SJCRH30 (cell line): ENCODE data around the gene AS3MT. TPM values are rescaled to one million over a fixed set of nuclear protein-coding genes. Genes with fewer than 3 reads are reported as not detected.
A peak's percentile ranks its signal among the peaks of the same experiment; 100 is the strongest.
"Not testable (repeated sequence)": the region's sequence is repeated elsewhere in the genome, so short reads cannot be mapped to it uniquely, and the experiment has no call there.

Experiments
- DNase-seq, 2 experiments: peaks; one replicate each; pipeline ENCODE4 v3.0.0-alpha.2; 2015 to 2020
- H3K27ac ChIP-seq: fragments of 250-450 bp; sonication (Bioruptor Pico); 2 replicates; pipeline ENCODE4 v1.5.1; 2020; ENCODE audit warnings: mild to moderate bottlenecking, moderate library complexity
- H3K27me3 ChIP-seq: fragments of 250-450 bp; sonication (Bioruptor Pico); 2 replicates; pipeline ENCODE4 v1.5.1; 2020; ENCODE audit warnings: mild to moderate bottlenecking, moderate library complexity
- H3K36me3 ChIP-seq: fragments of 250-450 bp; sonication (Bioruptor Pico); 2 replicates; pipeline ENCODE4 v1.5.1; 2020; ENCODE audit warnings: mild to moderate bottlenecking, moderate library complexity
- H3K4me1 ChIP-seq: fragments of 250-450 bp; sonication (Bioruptor Pico); 2 replicates; pipeline ENCODE4 v1.5.1; 2020; ENCODE audit warnings: mild to moderate bottlenecking, moderate library complexity
- H3K4me3 ChIP-seq: fragments of 250-450 bp; sonication (Bioruptor Pico); 2 replicates; pipeline ENCODE4 v1.5.1; 2020; ENCODE audit warnings: mild to moderate bottlenecking, moderate library complexity
- H3K9me3 ChIP-seq: fragments of 250-450 bp; sonication (Bioruptor Pico); replicated peaks from 2 replicates; pipeline ENCODE4 v1.5.1; 2020; ENCODE audit warnings: mild to moderate bottlenecking, moderate library complexity
- total RNA-seq: library from RNA; depleted of rRNA; stranded (reverse); fragments of >200 nt; shearing (Covaris generic); gene quantifications from 2 replicates; pipeline ENCODE4 v1.2.3, GENCODE V29; 2014; rRNA removed

AS3MT gene, protein sequence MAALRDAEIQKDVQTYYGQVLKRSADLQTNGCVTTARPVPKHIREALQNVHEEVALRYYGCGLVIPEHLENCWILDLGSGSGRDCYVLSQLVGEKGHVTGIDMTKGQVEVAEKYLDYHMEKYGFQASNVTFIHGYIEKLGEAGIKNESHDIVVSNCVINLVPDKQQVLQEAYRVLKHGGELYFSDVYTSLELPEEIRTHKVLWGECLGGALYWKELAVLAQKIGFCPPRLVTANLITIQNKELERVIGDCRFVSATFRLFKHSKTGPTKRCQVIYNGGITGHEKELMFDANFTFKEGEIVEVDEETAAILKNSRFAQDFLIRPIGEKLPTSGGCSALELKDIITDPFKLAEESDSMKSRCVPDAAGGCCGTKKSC
- total RNA-seq = 13.7 and 14.8 TPM in 2 replicates

DNA sequence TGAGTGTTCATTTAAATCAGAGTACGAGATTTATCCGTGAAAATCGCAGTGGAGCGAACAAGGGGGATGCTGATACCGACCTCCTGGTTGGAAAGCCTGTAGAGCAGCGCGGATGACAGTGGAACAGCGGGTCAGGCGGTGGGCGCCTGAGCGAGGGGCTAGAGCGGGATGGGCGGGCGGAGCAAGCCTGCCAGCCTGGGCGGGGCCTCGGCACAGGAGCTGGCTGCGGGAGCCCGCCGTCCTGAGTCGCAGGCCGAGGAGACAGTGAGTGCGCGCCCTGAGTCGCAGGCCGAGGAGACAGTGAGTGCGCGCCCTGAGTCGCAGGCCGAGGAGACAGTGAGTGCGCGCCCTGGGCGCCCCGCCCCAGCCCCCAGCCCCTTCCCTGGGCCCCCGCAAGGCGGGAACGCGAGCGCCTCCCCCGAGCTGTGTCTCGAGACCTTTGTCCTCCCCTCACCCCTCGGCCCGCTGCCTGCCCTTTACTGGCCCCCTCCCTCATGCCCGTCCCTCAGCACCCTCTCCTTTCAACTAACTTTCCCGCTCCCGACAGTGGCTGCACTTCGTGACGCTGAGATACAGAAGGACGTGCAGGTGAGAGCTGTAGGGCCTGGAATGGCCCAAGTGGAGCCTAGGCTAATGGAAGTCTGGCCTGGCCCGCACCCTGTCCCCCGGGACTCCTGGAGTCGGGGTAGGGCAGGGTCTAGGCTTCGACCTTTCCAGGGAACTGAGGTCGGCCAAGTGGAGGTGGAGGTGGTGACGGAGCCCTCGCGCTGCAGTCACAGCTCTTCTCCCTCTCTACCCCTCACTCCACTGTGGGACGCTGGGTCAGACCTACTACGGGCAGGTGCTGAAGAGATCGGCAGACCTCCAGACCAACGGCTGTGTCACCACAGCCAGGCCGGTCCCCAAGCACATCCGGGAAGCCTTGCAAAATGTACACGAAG lies at the start of gene AS3MT:
Gene AS3MT, plus strand, starts transcription at position 213 of the 941 bp plus-strand sequence. Its CDS starts 123 bp downstream, at position 336.
- Histone ChIP-seq H3K27ac (peak within 1 kb of the TSS; percentile 33), H3K4me1 (peaks cover 8% of the 10 kb centered on the region)
- DNase-seq = peak; percentile 81 to 83

DNA sequence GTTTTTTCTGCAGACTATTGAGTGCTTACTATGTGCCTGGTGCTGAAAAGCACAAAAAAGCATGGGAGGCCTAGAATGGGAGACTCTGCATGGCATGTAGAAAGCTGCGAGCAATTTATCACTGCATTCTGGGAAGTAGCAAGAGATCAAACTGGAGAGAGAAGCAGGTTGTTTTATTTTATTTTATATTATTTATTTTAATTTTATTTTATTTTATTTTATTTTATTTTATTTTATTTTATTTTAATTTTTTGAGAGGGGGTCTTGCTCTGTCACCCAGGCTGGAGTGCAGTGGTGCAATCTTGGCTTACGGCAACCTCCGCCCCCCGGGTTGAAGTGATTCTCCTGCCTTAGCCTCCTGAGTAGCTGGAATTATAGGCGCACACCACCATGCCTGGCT lies 49.3 kb upstream of the AS3MT start:
- not testable (repeated sequence) for H3K4me3 ChIP-seq, H3K4me1 ChIP-seq, H3K27ac ChIP-seq, H3K27me3 ChIP-seq, H3K36me3 ChIP-seq, DNase-seq, H3K9me3 ChIP-seq

More for the DNA sequence above, at the start of gene AS3MT:
- Histone ChIP-seq H3K4me3 (peak within 1 kb of the TSS; percentile 58), H3K36me3 (no peaks in the 10 kb centered on the region), H3K9me3 (no peaks in the 10 kb centered on the region), H3K27me3 (no peaks in the 10 kb centered on the region)

DNA sequence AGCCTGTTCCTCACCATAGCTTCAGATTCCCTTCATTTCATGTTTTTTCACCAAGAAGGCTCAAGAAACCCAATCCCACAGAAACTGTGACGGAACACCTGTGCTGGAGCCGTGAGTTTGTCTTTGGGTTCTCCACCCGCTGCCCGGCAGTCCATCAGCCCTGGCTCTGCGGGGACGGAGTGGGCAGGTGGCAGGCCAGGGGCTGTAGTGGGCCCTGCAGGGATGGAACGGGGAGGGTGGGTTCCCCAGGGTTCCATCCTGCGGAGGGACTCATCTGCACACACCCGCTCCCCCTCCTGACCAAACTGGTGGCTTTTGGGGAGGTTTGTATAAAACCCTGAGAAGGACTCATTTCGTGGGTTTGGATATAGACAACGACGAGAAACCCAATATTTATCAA lies 47.0 kb upstream of the AS3MT start:
- H3K27ac ChIP-seq = no peak overlapping the region
- no peaks in the 10 kb centered on the region for H3K27me3 ChIP-seq
- H3K4me3 ChIP-seq = no peak overlapping the region
- H3K4me1 ChIP-seq = no peaks in the 10 kb centered on the region
- H3K36me3 ChIP-seq = no peaks in the 10 kb centered on the region
- DNase-seq = no peak
- peaks cover 3% of the 10 kb centered on the region; the same call in 1 of the 2 replicates for H3K9me3 ChIP-seq

DNA sequence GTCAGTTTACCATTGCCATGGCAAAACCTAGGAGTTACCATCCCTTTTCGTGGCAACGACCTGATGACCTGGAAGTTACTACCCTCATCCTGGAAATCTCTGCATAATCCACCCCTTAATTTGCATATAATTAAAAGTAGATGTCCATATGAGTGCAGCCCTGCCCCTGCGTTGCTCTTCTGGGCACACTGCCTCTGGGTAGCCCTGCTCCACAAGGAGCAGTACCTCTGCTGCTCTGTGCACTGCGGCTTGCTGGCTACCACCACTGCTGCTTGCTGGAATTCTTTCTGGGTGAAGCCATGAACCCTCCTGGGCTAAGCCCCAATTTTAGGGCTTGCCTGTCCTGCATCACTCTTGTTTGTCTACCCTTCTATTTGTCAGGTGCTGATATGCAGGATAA lies 44.6 kb upstream of the AS3MT start:
- H3K4me1 ChIP-seq = no peaks in the 10 kb centered on the region

DNA sequence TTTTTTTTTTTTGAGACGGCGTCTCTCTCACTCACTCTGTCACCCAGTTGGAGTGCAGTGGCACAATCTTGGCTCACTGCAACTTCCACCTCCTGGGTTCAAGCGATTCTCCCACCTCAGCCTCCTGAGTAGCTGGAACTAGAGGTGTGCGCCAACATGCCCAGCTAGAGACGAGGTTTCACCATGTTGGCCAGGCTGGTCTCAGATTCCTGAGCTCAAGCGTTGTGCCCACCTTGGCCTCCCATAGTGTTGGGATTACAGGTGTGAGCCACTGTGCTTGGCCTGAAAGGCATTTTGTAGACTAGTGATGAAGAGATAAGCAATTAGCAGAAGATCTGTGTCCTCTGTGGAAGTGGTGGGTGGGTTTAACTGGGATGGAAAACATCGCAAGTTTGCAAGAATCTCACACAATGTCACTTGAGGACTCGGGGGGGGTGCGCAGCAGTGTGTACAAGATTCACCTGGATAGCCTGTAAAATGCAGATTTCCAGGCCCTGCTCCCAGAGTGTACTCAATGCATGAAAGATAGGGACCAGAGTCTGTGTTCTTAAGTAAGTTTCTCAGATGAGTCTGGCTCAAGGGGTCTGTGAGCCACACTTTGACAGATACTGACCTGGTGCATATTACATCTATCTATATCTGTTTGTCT lies 43.0 kb upstream of the AS3MT start:
- no peak overlapping the region for H3K27ac ChIP-seq
- no peak for DNase-seq
- no peaks in the 10 kb centered on the region for H3K4me1 ChIP-seq
- H3K27me3 ChIP-seq = no peaks in the 10 kb centered on the region
- H3K36me3 ChIP-seq = no peaks in the 10 kb centered on the region
- H3K9me3 ChIP-seq = peaks cover 3% of the 10 kb centered on the region; the same call in 1 of the 2 replicates
- H3K4me3 ChIP-seq = no peak overlapping the region

More for the DNA sequence above, 44.6 kb upstream of the AS3MT start:
- no peak for DNase-seq
- Histone ChIP-seq H3K27ac (no peak overlapping the region), H3K27me3 (no peaks in the 10 kb centered on the region), H3K9me3 (peaks cover 3% of the 10 kb centered on the region; the same call in 1 of the 2 replicates), H3K36me3 (no peaks in the 10 kb centered on the region), H3K4me3 (no peak overlapping the region)

DNA sequence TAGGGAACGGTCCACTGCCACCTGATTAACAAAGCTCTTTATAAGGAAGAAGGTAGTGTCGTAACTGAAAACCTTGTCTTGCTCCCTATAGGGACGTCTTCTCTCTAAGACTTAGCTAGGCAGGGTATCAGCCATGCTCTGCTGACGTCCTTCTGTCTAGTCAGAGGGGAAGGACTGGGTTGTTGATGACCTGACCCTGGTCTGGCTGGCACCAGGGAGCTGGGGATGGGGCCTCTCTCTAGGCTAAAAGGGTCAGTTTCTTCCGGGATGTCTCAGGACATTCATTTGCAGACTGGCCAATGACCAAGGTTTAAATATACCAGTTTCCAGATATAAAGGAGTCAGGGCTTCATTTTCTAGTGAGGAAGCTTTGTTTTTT lies 41.7 kb upstream of the AS3MT start:
- Histone ChIP-seq H3K27ac (no peak overlapping the region), H3K36me3 (no peaks in the 10 kb centered on the region), H3K27me3 (no peaks in the 10 kb centered on the region), H3K4me1 (no peaks in the 10 kb centered on the region), H3K4me3 (no peak overlapping the region), H3K9me3 (peaks cover 3% of the 10 kb centered on the region; the same call in 1 of the 2 replicates)
- no peak for DNase-seq

DNA sequence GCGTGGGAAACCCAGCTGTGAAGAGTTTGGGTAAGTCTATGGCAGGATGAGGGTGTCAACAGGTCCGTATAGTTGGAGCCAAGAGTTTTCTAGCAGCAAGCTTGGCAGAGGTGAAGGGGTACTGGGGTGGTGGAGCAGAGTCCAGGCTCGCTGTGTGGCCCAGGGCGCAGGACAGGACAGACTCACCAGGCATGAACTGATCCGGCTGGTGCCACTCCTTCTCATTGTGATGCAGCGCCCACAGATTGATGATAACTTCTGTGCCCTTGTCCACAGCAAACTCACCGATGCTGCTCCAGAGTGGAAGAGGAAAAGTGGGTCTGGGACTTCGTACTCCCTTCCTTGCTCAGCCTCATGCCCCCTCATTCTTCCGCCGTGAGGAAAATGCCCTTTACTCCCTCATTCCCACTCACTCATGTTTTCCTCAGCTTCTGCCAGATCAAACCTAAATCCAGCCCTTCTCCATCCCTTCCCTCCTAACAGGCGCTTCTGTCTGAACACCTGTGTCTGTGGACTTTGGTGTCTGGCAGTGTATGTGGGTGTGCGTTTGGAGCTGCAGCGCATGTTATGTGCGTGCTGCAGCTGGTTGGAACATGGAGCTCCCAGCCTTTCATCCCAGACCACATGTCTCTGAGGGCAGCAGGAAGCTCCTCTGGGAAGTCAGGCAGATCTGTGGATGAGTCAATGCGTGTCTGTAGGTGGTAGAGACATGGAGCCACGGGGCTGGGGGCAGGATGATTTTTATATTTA lies 37.8 kb upstream of the AS3MT start:
- H3K4me3 ChIP-seq = no peak overlapping the region
- H3K27ac ChIP-seq = no peak overlapping the region
- no peaks in the 10 kb centered on the region for H3K4me1 ChIP-seq
- no peak for DNase-seq
- H3K36me3 ChIP-seq = no peaks in the 10 kb centered on the region
- H3K27me3 ChIP-seq = no peaks in the 10 kb centered on the region
- H3K9me3 ChIP-seq = no peaks in the 10 kb centered on the region

DNA sequence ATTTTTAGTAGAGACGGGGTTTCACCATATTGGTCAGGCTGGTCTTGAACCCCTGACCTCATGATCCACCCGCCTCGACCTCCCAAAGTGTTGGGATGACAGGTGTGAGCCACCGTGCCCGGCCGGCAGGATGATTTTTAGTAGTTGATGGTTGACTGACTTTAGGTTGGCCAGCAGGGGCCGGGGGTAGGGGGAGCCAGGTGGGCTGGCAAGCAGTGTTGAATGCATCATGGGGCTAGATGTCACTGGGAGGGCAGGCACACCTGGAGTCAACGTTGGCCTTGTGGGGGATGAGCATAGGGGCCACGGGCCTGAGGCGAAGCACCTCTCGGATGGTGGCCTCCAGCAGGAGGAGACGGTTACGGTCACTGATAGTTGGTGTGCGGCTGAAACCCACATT lies 37.0 kb upstream of the AS3MT start:
- Histone ChIP-seq H3K4me1 (no peaks in the 10 kb centered on the region), H3K27me3 (no peaks in the 10 kb centered on the region), H3K4me3 (no peak overlapping the region), H3K36me3 (no peaks in the 10 kb centered on the region), H3K27ac (no peak overlapping the region), H3K9me3 (no peaks in the 10 kb centered on the region)
- DNase-seq = no peak

DNA sequence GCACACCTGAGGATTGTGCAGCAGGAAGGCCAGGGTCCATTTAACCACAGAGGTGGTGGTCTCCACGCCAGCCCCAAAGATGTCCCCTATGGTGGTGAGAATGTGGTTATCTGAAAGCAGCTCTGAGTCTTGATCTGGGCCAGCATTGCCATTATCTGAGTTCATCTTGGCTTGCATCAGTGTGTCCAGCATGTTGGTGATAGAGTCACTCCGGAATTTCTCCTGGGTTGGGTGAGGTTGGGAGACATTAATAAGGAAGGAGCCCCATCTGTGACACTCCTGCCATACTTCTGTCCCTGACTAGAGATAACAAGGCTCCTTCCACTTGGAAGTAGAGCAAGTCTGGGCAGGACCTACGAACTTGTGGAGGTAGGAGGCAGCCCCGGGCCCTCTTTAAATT lies 36.3 kb upstream of the AS3MT start:
- H3K27ac ChIP-seq = no peak overlapping the region
- no peak overlapping the region for H3K4me3 ChIP-seq
- DNase-seq = no peak
- H3K4me1 ChIP-seq = no peaks in the 10 kb centered on the region
- no peaks in the 10 kb centered on the region for H3K27me3 ChIP-seq
- H3K9me3 ChIP-seq = no peaks in the 10 kb centered on the region
- H3K36me3 ChIP-seq = no peaks in the 10 kb centered on the region

DNA sequence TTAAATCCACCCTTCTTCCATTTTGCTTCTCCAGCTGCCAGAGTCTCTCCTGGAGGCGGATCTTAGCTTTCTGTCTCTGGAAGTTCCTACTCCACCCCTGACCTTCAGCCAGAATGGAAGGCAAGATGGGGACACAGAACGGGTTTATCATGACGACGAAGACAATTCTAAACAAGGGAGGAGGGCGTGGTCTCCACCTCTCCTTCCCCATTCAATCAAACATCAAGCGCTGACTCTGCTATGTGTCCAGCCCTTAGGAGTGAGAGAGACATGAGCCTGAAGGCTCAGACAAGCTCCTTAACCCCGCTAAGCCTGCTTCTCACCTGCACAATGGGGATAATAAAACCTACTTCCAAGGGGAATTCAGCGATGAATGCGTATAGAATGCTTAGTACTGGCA lies 35.1 kb upstream of the AS3MT start:
- Histone ChIP-seq H3K4me3 (no peak overlapping the region), H3K9me3 (peaks cover 4% of the 10 kb centered on the region; the same call in 1 of the 2 replicates), H3K27ac (no peak overlapping the region), H3K27me3 (no peaks in the 10 kb centered on the region), H3K36me3 (no peaks in the 10 kb centered on the region), H3K4me1 (no peaks in the 10 kb centered on the region)
- no peak for DNase-seq

DNA sequence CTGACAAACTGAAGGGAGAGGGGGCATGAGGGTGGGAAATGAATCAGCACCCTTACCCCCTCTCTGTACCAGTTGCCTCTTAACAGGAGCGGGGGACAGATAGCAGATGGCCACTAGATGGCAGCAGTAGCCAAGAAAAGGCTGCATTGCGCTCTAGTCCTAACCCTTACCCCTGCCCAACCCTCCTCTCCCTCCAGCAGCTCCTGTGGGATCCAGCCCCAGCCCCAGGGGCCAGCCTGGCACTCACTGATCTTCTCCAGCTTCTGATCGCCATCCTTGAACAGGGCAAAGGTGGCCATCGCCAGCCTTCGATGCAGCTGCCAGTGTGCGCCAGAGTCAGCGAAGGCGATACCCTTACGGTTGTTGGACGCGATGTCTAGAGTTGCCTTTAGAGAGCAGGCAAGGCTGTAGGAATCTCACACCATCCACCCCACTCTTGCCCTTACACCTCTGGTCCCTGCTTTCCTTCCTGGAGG lies 34.2 kb upstream of the AS3MT start:
- Histone ChIP-seq H3K27me3 (no peaks in the 10 kb centered on the region), H3K9me3 (peaks cover 4% of the 10 kb centered on the region; the same call in 1 of the 2 replicates), H3K4me3 (no peak overlapping the region), H3K4me1 (no peaks in the 10 kb centered on the region), H3K27ac (no peak overlapping the region), H3K36me3 (no peaks in the 10 kb centered on the region)
- peak; percentile 81 to 95 for DNase-seq

DNA sequence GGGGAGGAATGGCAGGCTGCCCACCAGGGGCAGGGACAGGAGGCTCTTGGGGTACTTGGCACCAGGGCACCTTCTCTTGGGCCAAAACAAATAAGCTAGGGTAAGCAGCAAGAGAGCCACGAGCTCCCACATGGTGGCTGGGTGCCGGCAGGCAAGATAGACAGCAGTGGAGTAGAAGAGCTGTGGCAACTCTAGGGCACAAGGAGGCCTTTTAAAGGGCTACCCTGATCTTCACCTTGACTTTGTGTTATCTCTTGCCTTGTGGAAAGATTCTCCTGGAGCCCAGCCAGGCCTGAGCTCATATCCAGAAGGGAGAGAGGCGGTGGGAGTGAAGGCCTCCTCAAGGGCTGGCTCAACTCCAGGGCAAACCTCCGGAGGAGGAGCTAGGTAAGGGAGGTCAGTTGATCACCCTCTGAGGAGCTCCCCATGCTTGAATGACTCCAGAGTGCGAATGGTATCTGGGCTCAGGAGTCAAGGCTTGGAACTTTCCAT lies 32.0 kb upstream of the AS3MT start, which contains the start of gene CYP17A1:
Gene CYP17A1, minus strand, starts transcription at position 184 of the 492 bp plus-strand sequence. Its CDS starts 52 bp downstream, at position 132.
- DNase-seq = no peak
- H3K27ac ChIP-seq = no peak within 1 kb of the TSS
- peaks cover 4% of the 10 kb centered on the region; the same call in 1 of the 2 replicates for H3K9me3 ChIP-seq
- H3K4me3 ChIP-seq = no peak within 1 kb of the TSS
- no peaks in the 10 kb centered on the region for H3K4me1 ChIP-seq
- no peaks in the 10 kb centered on the region for H3K27me3 ChIP-seq
- no peaks in the 10 kb centered on the region for H3K36me3 ChIP-seq

DNA sequence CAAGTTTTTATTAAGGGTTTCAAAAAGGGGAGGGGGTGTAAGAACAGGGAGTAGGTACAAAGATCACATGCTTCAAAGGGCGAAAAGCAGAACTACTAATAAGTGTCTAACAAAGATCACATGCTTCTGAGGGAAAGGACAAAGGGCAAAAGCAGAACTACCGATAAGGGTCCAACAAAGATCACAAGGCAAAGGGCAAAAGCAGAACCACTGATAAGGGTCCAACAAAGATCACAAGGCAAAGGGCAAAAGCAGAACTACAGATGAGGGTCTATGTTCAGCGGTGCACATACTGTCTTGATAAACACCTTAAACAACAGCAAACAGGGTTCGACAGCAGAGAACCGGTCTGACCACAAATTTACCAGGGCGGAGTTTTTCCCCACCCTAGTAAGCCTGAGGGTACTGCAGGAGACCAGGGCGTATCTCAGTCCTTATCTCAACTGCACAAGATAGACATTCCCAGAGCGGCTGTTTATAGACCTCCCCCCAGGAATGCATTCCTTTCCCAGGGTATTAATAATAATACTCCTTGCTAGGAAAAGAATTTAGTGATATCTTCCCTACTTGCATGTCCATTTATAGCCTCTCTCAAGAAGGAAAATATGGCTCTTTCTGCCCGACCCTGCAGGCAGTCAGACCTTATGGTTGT lies 30.9 kb upstream of the AS3MT start:
- not testable (repeated sequence) for DNase-seq, H3K36me3 ChIP-seq, H3K4me3 ChIP-seq, H3K9me3 ChIP-seq, H3K27ac ChIP-seq, H3K27me3 ChIP-seq, H3K4me1 ChIP-seq
